AG04450 (cell line): ENCODE measurements around the gene TANC2. TPM values are rescaled to one million over a fixed set of nuclear protein-coding genes. Genes with fewer than 3 reads are reported as not detected.

ENCODE experiments used
- CTCF ChIA-PET: fragments of 300-600, 350-600 bp; formaldehyde crosslinking; extraction: SDS; loops from one replicate; lab custom pipeline; 2022; ENCODE audit warnings: antibody characterized with exemption, inconsistent platforms; lab: Charles Lee
- POLR2A ChIA-PET: fragments of 350-600 bp; formaldehyde crosslinking; extraction: SDS; loops from one replicate; lab custom pipeline; 2021; ENCODE audit warnings: antibody characterized with exemption, inconsistent platforms; lab: Yijun Ruan, JAX
- DNase-seq: peaks from one replicate; pipeline ENCODE4 v3.0.0-alpha.2; 2011; ENCODE audit warnings: low read depth, low spot score
- H3K27ac ChIP-seq: one replicate; pipeline ENCODE4 v1.5.1; 2012; ENCODE audit warnings: low read depth, low read length, control low read depth
- H3K27me3 ChIP-seq: one replicate; pipeline ENCODE4 v1.6.0; 2012; ENCODE audit warnings: low read length; ENCODE audit not compliant: control insufficient read depth, insufficient read depth
- H3K4me3 ChIP-seq: 2 replicates; pipeline ENCODE4 v1.5.1; 2011; ENCODE audit warnings: mild to moderate bottlenecking, low read depth, low read length, control low read depth
- H3K9me3 ChIP-seq: 2 replicates; pipeline ENCODE4 v1.5.1; 2012; ENCODE audit warnings: low read length; ENCODE audit not compliant: control insufficient read depth, insufficient read depth
- polyA minus RNA-seq: library from RNA; depleted of rRNA, polyadenylated mRNA; stranded (reverse); fragments of >200 nt; gene quantifications from 2 replicates; pipeline ENCODE4 v1.2.3, GENCODE V29; 2011; rRNA and poly(A)+ RNA removed
- polyA plus RNA-seq: library from polyadenylated mRNA; depleted of rRNA; stranded (reverse); fragments of >200 nt; gene quantifications from 2 replicates; pipeline ENCODE4 v1.2.3, GENCODE V29; 2011; rRNA removed
- TF ChIP-seq, protein P1 (sequence below): IDR thresholded peaks from 2 replicates; pipeline ENCODE4 v1.5.1; 2011; ENCODE audit warnings: low read depth, low read length, control low read depth, inconsistent platforms

Gene TANC2
- polyA plus RNA-seq, result 21.1 and 32.5 TPM in 2 replicates
- 346 and 471 TPM in 2 replicates for polyA minus RNA-seq

GRCh38 chr17:62965686-62966425 lies at the start of gene TANC2:
Gene TANC2 (plus strand): TSS chr17:62966235. CDS start chr17:63009560, 43,325 bp downstream.
- Histone ChIP-seq H3K27me3 (no peaks in the 10 kb centered on the region), H3K27ac (peak within 1 kb of the TSS; percentile 59), H3K4me3 (peak within 1 kb of the TSS; percentile 86), H3K9me3 (no peaks in the 10 kb centered on the region)
- peak; percentile 41 for DNase-seq
- TF ChIP-seq, protein P1, sequence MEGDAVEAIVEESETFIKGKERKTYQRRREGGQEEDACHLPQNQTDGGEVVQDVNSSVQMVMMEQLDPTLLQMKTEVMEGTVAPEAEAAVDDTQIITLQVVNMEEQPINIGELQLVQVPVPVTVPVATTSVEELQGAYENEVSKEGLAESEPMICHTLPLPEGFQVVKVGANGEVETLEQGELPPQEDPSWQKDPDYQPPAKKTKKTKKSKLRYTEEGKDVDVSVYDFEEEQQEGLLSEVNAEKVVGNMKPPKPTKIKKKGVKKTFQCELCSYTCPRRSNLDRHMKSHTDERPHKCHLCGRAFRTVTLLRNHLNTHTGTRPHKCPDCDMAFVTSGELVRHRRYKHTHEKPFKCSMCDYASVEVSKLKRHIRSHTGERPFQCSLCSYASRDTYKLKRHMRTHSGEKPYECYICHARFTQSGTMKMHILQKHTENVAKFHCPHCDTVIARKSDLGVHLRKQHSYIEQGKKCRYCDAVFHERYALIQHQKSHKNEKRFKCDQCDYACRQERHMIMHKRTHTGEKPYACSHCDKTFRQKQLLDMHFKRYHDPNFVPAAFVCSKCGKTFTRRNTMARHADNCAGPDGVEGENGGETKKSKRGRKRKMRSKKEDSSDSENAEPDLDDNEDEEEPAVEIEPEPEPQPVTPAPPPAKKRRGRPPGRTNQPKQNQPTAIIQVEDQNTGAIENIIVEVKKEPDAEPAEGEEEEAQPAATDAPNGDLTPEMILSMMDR, result no peak
- ChIA-PET CTCF (no interaction called here), POLR2A (interaction anchor here (1.1 to 1.4 kb wide), 2 partner anchors 175 to 441 kb away, joined by 3 to 6 read pairs; no protein-coding TSS in a partner anchor)

- peaks cover 5% of the 10 kb centered on the region for H3K9me3 ChIP-seq
- TF ChIP-seq, protein P1, result no peak
- no peak overlapping the region for H3K4me3 ChIP-seq
- CTCF ChIA-PET, result interaction anchor here (0.6 kb wide), 1 partner anchor 9 kb away, joined by 6 read pairs; no protein-coding TSS in a partner anchor
- no peak for DNase-seq
- POLR2A ChIA-PET, result no interaction called here
- no peaks in the 10 kb centered on the region for H3K27me3 ChIP-seq
- H3K27ac ChIP-seq, result no peak overlapping the region
These were observed 49.1 kb upstream of the TANC2 start for GRCh38 chr17:62916684-62917571.

GRCh38 chr17:62919388-62919787 lies 46.6 kb upstream of the TANC2 start:
- Histone ChIP-seq H3K27ac (no peak overlapping the region), H3K9me3 (no peaks in the 10 kb centered on the region), H3K27me3 (no peaks in the 10 kb centered on the region), H3K4me3 (no peak overlapping the region)
- TF ChIP-seq, protein P1, result no peak
- DNase-seq, result no peak
- ChIA-PET CTCF (interaction anchor here (1.4 kb wide), 1 partner anchor 9 kb away, joined by 4 read pairs; no protein-coding TSS in a partner anchor), POLR2A (no interaction called here)

GRCh38 chr17:62920300-62920699 lies 45.7 kb upstream of the TANC2 start:
- CTCF ChIA-PET, result no interaction called here
- no peak overlapping the region for H3K27ac ChIP-seq
- no peak overlapping the region for H3K4me3 ChIP-seq
- H3K9me3 ChIP-seq, result no peaks in the 10 kb centered on the region
- DNase-seq, result no peak
- POLR2A ChIA-PET, result no interaction called here
- TF ChIP-seq, protein P1, result no peak
- no peaks in the 10 kb centered on the region for H3K27me3 ChIP-seq
